HG03571 (cell line): Measurements from ENCODE around the gene SECTM1.

Experiments used
- ATAC-seq: cut with Tn5 transposase; IDR thresholded peaks from one replicate; pipeline ENCODE4 v1.9.1; 2021; ENCODE audit not compliant: unreplicated experiment

SECTM1 gene

DNA sequence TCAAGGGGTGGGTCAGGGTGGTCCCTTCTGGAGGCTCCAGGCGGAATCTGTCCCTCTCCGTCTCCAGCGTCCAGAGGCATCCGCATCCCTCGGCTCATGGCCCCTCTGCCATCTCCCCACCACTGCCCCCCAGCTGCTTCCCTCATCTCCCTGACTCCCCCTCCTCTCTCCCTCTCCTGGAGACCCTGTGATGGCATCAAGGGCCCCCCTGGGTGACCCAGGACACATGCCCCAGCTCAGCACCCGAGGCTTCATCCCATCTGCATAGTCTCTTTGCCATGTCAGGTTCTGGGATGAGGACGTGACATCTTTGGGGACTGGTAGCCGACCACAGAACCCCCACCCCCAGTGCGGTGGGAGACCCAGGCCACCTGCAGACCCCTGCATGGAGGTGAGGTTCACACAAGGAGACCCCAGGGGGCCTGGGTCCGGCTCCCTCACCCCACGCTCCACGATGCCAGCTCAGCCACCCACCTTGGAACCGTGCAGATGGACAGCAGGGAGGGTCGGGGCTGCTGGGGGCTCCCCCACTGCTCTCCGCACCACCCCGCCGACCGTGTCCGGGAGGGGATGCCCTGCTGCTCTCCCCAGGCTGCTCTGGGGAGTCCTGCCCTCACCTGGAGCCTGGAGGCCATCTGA, 3.8 kb downstream of the SECTM1 start:
- ATAC-seq: no peak

DNA sequence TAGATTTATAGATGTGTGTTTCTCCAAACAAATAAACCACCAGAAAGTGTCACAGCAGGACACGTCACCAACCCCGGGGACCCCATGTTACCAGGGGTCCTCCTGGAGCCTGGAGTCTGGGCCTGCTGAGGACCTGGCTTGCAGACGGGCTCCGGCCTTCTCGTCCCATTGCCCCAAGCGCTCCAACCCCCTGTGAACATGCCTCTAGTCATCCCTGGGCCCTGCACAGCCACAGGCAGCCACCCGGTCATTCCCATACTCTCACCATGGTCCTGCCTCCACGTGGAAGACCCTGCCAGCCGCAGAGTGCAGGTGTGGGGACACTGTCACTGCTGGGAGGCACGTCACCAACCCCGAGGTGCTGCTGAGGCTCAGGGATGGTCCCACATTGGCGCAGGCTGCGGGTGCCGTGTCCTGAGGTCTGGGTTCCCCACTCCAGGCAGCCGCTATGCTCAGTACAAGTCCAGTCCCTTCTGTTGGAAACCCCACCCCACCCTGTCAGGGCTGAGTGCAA, 4.5 kb downstream of the SECTM1 start:
- no peak for ATAC-seq

DNA sequence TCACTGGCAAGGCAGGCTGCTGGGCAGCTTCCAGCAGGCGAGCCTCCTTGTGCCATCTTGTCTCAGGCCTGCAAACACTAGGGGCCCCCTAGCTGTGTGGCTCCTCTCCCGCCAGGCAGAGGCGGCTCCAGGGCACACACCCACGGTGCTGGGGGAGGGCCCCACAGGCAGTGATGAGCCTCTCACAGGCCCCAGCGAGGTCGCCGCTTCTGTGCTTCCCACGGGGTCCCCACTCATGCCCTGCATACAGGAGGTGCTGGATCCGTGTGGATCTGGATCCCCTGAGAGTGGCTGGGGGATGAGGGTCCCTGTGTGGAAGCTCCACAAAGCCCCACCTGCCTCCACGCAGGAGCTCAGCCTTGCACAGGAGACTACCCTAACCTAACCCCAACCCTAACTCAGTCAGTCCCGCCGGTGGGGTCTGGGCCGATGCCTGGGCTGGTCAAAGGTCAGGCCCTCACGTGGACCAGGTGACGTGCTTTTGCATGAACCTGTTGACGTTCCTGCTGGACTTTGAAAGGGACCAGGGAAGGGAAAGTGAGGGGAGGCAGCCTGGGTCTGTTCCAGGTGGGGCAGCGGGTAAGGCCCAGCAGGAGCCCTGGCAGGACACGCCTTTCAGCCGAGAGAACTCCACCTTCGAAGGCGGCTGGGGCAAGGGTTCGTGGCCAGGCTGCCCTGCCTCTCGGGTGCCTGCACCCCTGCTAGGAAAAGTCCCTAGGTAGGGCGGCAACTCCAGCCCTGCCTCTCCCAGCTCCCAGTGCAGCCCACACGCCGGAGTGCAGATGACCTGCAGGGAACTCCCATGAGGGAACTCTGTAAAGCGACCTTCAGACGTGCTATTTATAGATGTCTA, 5.2 kb downstream of the SECTM1 start:
- ATAC-seq: no peak

DNA sequence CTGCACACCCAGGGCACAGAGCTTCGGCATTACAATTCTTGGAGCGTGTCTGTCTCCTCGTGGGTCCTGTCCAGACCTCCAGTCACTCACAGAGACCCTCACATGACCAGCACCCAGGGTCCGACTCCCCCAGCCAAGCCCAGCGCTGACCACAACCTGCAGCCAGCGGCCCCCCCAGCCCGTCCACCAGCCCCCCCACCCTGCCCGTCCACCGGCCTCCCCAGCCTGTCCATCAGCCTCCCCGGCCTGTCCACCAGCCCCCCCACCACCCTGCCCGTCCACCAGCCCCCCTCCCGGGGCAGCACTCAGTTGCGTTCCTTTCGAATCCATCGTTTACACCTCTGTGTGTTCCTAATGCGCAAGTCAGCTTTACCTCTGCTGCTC, 5.8 kb downstream of the SECTM1 start:
- no peak for ATAC-seq

DNA sequence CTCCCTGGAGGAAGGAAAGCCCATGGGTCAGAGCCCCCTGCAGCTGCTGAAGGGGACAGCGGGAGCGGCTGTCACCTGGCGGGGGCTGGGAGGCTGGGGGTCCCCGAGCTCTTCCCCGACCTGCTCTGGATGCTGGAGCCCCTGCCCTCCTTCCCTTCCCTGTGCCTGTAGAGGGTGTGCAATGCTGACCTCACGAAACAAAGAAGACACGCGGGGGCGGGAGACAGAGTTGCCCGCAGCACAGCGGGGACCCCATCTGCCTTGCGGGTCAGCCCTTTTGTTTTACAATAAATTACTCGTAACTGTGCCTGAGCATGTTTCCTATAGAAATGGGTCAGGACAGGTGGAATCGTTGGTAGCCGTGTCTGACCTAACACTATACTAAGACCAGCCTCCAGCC, 6.3 kb downstream of the SECTM1 start:
- ATAC-seq: no peak

DNA sequence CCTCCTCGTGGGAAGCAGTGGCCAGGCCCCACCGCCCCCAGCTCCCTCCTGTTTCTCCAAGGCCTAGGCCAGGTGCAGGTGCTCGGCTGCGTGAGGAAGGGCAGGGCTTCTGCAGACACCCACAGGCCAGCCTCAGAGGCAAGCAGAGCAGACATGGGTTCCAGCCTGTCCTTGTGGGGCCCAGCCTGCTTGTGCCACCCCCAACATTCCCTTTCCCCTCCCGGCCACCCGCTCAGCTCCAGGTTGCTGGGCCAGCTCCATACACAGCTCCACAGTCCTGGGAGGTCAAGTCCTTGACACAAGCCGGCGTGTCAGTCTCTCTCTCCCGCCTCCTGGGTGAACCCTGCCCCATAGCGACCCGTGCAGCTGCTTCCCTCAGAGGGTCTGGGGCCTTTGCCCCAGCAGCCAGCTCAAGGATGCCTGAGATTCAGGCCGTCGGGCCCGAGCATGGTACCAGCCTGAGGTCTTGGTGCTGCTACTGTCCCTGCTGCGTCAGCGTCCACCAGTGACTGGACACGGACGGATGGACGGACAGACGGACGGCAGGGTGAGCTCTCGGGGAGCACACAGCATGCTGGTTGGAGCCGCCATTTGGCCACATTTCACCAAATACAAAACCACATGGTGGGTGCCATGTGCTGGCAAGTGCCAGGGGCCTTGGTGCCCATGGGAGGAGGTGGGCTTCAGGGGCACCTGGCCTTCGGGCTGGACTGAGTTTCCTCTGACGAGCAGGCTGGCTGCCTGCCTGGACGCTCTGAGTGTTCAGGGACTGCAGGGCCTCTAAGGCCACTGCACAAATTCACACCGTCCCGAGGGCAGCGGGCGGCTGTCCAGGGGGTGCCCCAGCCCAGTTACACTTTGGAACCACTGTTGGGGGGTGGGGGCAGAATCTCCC, 8.0 kb downstream of the SECTM1 start:
- ATAC-seq: no peak

DNA sequence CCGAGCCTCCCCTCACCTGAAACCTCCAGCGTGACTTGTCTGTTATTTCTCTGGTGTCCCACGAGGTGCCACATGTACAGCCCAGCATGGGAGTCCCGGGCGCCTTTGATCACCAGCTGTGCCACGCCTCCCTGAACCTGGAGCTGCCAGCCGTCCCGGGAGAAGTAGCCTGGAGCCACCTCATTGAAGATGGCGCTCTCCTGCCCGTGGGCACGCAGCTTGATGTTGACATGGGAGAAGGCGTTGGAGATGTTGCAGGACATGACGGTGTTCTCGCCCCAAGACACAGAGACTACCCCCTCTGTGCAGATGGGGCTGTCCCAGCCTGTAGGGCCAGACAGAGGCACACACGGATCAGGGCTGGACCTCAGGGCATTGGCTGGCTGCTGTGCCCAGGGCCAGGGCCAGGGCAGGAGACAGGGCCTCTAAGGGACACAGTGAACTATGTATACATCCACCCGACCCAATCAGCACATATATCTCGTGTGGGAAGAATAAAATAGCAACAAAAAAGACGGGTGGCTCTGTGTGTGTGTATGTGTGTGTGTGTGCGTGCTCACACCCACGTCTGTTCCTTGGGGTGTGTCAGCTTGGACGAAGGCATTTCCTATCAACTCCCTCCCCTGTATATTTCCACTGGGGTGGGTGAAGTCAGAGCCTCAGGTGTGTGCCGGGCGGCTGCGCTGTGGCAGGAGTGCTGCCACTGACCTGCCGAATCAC, 8.8 kb downstream of the SECTM1 start:
- no peak for ATAC-seq

DNA sequence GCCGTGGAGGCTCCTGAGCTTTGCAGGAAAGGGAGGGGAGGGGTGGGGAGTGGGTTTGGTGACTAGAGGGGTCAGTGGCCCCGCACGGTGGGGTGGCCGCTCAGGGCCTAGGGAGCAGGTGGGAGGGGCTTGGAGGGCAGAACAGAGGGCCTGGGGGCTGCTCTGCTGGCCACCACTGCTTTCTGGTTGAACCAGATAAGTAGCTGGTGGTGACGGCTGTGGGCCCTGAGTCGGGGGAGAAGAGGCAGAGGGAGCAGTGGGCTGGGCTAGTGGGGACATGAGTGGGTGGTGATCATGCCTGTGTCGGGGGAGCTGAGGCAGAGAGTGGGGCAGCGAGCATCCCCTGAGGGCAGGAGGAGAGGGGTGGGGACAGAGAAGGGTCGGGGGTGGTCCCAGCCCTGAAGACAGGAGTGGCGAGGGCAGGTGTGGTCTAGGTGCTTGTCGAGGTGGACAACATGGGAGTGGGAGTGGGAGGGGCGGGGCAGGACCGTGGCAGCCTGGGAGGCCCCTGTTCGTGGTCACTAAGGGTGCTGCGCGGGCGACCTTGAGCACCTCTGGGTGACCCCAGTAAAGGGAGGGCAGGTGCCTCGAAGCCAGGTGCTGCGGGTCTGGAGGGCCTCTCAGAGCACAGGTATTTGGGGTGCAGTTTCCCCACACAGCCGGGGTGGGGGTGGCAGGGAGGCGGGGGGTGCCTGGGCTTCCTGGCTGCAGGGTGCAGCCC, 9.9 kb downstream of the SECTM1 start:
- ATAC-seq: no peak

DNA sequence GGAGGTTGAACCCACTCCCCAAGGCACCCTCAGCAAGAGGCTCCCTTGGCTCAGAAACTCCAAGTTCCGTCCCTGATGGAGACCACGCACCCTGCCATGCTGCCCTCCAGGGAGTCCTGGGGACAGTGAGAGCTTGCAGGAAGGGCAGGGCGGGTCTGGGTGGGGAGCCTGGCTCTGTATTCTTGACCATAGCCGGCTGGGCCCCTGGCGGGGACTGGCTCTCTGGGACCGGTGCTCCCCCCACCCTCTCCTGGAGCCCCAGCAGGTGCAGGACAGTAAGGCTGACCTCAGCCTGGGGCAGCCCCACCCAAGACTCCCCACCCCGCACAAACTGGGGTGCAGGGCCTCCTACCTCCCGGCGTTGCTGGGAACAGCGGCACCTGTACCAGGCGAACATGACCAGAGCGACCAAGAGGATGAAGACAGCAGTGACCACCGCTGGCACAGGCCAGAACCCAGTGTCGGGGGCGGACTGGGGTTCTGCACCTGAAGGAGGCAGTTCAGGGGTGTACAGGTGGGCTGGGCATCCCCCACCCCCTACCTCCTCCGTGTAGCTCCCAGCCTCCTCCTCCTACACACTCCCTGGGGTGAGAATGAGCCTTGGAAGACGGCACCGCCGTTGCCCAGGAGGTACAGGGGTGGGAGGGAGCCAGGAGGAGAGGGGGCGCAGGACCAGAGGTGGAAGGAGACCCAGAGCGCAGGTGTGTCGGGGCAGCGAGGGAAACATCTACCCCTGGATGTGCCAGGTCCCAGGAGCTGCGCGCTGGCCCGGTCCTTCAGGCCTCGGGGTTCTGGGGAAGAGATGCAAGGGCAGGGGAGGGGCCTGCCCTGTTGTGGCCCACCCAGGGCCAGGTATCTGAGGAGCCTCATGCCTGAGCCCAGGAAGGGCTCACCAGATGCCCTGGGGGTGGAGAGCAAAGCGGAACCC, 10.8 kb downstream of the SECTM1 start:
- ATAC-seq: no peak

DNA sequence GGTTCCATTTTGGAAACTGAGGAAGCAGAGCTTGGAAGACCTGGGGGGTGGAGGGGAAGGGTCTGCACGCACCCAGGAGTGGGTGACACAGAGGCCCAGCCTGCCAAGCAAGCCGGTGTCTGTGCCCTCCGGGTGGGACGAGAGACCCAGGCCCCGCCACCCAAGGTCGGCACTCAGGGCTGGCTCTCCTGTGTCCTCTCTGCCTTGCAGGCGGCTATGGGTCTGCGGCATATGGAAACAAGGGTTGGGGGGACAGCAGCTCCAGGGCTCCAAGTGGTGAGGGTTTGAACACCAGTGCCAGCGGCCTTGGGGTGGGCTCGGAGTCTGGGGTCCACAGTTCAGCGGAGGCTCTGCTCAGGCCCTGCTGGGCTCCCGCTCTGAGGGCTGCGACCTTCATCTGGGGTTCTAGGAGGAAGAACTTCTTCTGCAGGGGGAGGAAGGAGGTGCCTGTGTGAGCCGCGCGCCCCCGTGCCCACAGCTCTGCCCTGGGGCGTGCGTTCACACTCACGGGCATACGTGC, 11.6 kb downstream of the SECTM1 start:
- ATAC-seq: no peak

DNA sequence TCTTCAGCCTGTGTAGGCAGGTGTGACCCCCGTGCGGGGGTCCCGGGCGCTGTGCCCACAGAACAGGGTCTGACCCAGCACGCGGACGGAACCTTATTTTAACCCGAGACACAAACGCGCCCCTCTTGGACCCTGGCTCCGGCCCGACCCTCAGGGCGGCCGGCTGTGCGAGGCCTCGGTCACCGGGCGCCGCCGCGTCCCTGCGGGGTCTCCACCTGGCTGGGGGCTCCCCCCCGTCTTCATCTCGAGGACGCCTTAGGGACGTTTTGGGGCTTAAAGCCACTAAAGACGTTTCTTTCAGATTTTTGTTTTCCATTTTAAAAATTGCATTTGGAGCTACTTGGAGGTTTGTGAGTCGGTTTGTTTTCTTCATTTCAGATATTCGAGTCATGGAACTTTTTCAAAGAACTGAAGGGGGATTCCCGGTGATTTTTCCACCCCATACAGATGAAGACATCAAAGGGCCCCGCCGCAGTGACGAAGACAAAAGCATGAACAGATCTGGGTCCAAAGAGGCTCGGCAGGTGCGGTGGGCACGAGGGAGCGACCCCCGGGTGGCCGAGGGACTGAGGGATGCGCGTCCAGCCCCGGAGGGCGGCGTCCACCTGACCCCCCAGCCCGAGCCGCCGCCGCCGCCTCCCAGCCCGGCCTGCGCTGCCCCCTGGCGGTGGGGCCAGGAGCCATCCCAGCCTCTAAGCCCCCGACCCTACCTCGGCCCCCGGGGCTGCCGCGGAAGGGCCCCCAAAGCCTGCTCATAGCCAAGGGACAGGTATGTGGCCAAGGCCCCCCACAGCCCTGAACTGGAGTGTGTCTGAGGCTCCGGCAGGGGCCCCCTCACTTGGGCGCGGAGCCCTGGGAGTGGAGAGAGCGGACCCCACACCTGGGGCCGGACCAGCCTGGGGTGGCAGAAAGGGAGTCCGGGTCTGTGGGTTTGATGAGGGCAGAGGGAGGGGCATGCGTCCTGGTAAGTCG, 12.3 kb downstream of the SECTM1 start:
- no peak for ATAC-seq

DNA sequence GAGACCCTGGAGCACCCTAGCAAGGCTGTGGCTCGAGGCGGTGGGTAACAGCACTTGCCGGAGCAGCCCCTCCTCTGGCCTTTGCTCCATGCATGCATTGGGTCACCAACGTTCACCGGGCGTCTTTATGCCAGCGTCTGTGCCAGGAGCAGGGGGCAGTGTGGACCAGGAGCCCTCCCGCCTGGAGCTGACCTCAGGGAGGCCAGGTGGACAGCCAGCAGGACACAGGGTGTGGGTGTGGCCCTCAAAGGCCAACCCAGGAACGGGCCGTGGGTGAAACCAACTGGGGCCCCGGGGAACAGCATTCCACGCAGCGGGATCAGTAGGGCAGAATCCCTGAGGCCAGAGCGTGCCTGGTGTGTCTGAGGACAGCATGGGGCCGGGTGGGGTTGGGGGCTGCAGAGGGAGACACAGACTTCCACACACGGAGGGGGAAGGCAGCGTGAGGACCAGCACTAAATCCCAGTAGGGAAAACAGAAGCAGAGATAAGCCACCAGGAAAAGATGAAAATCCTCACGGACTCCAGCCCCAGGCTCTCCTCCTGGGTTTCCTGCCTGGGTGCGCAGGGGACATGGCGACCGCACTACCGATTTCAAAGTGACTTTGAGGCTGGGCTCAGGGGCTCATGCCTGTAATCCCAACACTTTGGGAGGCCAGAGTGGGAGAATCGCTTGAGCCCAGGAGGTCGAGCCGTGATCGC, 13.3 kb downstream of the SECTM1 start:
- ATAC-seq: no peak

DNA sequence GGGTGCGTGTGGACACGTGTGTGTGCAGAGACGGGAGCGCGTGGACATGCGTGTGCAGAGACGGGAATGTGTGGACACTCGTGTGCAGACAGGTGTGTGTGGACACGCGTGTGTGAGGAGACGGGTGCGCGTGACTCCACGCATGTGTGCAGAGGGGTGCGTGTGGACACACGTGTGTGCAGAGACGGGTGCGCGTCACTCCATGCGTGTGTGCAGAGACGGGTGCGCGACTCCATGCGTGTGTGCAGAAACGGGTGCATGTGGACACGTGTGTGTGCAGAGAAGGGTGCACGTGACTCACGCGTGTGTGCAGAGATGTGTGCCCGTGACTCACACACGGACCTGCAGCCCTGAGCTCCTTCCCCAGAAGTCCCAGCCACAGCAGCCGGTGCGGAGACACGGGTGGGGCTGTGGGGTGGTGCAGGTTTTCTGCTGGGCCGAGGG, 13.9 kb downstream of the SECTM1 start:
- no peak for ATAC-seq

DNA sequence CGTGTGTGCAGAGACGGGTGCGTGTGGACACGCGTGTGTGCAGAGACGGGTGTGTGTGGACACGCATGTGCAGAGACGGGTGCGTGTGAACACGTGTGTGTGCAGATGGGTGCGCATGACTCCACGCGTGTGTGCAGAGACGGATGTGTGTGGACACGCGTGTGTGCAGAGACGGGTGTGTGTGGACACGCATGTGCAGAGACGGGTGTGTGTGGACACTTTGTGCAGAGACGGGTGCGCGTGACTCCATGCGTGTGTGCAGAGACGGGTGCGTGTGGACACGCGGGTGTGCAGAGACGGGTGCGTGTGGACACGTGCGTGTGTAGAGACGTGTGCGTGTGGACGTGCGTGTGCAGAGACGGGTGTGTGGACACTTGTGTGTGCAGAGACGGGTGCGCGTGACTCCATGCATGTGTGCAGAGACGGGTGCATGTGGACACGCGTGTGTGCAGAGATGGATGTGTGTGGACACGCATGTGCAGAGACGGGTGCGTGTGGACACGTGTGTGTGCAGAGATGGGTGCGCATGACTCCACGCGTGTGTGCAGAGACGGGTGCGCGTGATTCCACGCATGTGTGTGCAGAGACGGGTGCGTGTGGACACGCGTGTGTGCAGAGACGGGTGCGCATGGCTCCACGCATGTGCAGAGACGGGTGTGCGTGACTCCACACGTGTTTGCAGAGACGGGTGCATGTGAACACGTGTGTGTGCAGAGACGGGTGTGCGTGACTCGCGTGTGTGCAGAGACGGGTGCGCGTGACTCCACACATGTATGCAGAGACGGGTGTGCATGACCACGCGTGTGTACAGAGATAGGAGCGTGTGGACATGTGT, 14.6 kb downstream of the SECTM1 start:
- no peak for ATAC-seq

DNA sequence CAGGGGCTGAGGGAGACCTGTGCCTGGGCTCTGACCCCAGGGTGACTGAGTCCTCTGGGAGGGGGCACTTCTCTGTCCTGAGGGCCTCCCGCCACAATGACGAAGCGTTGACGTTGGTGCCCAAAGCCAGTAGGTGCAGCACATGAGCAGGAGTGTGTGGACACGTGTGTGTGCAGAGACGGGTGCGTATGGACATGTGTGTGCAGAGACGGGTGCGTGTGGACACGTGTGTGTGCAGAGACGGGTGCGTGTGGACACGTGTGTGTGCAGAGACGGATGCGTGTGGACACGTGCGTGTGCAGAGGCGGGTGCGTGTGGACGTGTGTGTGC, 15.4 kb downstream of the SECTM1 start:
- no peak for ATAC-seq
